Globus pallidus (tissue), 1 donor: Measurements from ENCODE around the gene PEAR1.
A peak's percentile ranks its signal among the peaks of the same experiment; 100 is the strongest.

Experiments used
- DNase-seq: peaks from one replicate; pipeline ENCODE4 v3.0.0-alpha.2; 2015; ENCODE audit warnings: low spot score

The PEAR1 gene

GRCh38 chr1:156938813-156939212, 45.3 kb downstream of the PEAR1 start:
- no peak for DNase-seq

GRCh38 chr1:156939786-156940334, 46.3 kb downstream of the PEAR1 start:
- DNase-seq, result no peak

GRCh38 chr1:156941675-156942074, 48.2 kb downstream of the PEAR1 start:
- no peak for DNase-seq

- DNase-seq, result no peak
Measured at GRCh38 chr1:156942176-156942575, 48.7 kb downstream of the PEAR1 start.

GRCh38 chr1:156942576-156942975, 49.1 kb downstream of the PEAR1 start:
- no peak for DNase-seq

- no peak for DNase-seq
Measured at GRCh38 chr1:156943756-156944155, 50.2 kb downstream of the PEAR1 start.

- no peak for DNase-seq
Measured at GRCh38 chr1:156944268-156944667, 50.8 kb downstream of the PEAR1 start.

GRCh38 chr1:156944848-156945247, 51.3 kb downstream of the PEAR1 start:
- DNase-seq, result no peak

- no peak for DNase-seq
Measured at GRCh38 chr1:156945881-156946661, 52.6 kb downstream of the PEAR1 start.

GRCh38 chr1:156947127-156947526, 53.6 kb downstream of the PEAR1 start:
- no peak for DNase-seq

GRCh38 chr1:156947818-156948525, 54.5 kb downstream of the PEAR1 start:
- no peak for DNase-seq

GRCh38 chr1:156948708-156949107, 55.2 kb downstream of the PEAR1 start:
- no peak for DNase-seq

GRCh38 chr1:156949127-156949526, 55.6 kb downstream of the PEAR1 start:
- no peak for DNase-seq

GRCh38 chr1:156951371-156951770, 57.9 kb downstream of the PEAR1 start:
- DNase-seq, result no peak

- DNase-seq, result no peak
Measured at GRCh38 chr1:156953571-156953970, 60.1 kb downstream of the PEAR1 start.

GRCh38 chr1:156956333-156956732, 62.8 kb downstream of the PEAR1 start:
- DNase-seq, result no peak

GRCh38 chr1:156957634-156958033, 64.1 kb downstream of the PEAR1 start:
- DNase-seq, result no peak

- no peak for DNase-seq
Measured at GRCh38 chr1:156958247-156958714, 64.8 kb downstream of the PEAR1 start.

- no peak for DNase-seq
Measured at GRCh38 chr1:156959414-156959813, 65.9 kb downstream of the PEAR1 start.

- no peak for DNase-seq
Measured at GRCh38 chr1:156959925-156960324, 66.4 kb downstream of the PEAR1 start.

GRCh38 chr1:156961709-156962108, 68.2 kb downstream of the PEAR1 start:
- DNase-seq, result no peak

GRCh38 chr1:156963621-156964020, 70.1 kb downstream of the PEAR1 start:
- DNase-seq, result peak; percentile 11

- no peak for DNase-seq
Measured at GRCh38 chr1:156964441-156964840, 70.9 kb downstream of the PEAR1 start.
